Measurements from ENCODE around the gene FARSA. TPM values are rescaled to one million over a fixed set of nuclear protein-coding genes. Genes with fewer than 3 reads are reported as not detected.

FARSA gene
- polyA plus RNA-seq, 1 donor (not counting 4 experiments of a cell fraction or from before 2014, with no cell fraction given), result 30.9 TPM

GRCh38 chr19:12899891-12900518 lies 33.5 kb downstream of the FARSA start:
- H3K4me2 ChIP-seq (ENCODE audit: control insufficient read depth, extremely low read depth, insufficient read depth, low read depth, low read length), result no peak overlapping the region
- H3K79me2 ChIP-seq (ENCODE audit: control insufficient read depth, insufficient read depth, low read length), result no peaks in the 10 kb centered on the region
- H3K27ac ChIP-seq (ENCODE audit: control insufficient read depth, insufficient read depth, low read length), result no peak overlapping the region
- no peak overlapping the region for H3K4me3 ChIP-seq (ENCODE audit: control insufficient read depth in 2 of 3, extremely low read depth in 1 of 3, insufficient read depth in 2 of 3, low read depth in 1 of 3, low read length in 3 of 3)
- FAIRE-seq, result no peak
- H3K9me3 ChIP-seq (ENCODE audit: control insufficient read depth, low read depth, low read length), result no peaks in the 10 kb centered on the region
- H3K9ac ChIP-seq (ENCODE audit: control insufficient read depth, extremely low read depth, insufficient read depth, low read length), result no peak overlapping the region
- no peak for DNase-seq (ENCODE audit: low read depth, low spot score)
- dilution Hi-C loops (cut with MboI; ENCODE audit: extremely low pct_ligation_motif_present, low sequenced_read_pairs), result no loop called here
- no peaks in the 10 kb centered on the region for H3K27me3 ChIP-seq (ENCODE audit: control insufficient read depth, extremely low read depth, insufficient read depth, low read length)
- no peaks in the 10 kb centered on the region for H3K4me1 ChIP-seq (ENCODE audit: control insufficient read depth, extremely low read depth, insufficient read depth, low read length)
- peaks cover 5 to 10% of the 10 kb centered on the region in 2 experiments for H3K36me3 ChIP-seq (ENCODE audit: control insufficient read depth in 2 of 2, extremely low read depth in 1 of 2, insufficient read depth in 2 of 2, low read length in 2 of 2)
- TF ChIP-seq, protein P1, sequence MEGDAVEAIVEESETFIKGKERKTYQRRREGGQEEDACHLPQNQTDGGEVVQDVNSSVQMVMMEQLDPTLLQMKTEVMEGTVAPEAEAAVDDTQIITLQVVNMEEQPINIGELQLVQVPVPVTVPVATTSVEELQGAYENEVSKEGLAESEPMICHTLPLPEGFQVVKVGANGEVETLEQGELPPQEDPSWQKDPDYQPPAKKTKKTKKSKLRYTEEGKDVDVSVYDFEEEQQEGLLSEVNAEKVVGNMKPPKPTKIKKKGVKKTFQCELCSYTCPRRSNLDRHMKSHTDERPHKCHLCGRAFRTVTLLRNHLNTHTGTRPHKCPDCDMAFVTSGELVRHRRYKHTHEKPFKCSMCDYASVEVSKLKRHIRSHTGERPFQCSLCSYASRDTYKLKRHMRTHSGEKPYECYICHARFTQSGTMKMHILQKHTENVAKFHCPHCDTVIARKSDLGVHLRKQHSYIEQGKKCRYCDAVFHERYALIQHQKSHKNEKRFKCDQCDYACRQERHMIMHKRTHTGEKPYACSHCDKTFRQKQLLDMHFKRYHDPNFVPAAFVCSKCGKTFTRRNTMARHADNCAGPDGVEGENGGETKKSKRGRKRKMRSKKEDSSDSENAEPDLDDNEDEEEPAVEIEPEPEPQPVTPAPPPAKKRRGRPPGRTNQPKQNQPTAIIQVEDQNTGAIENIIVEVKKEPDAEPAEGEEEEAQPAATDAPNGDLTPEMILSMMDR (optimal IDR thresholded peaks at IDR 0.05 in 1 of 3, IDR thresholded peaks at IDR 0.05 in 1 of 3, conservative IDR thresholded peaks at IDR 0.05 in 1 of 3; ENCODE audit: extremely low read depth in 1 of 3, insufficient read depth in 2 of 3, low read length in 3 of 3), result no peak
- TF ChIP-seq EZH2 (IDR thresholded peaks at IDR 0.05; ENCODE audit: low read length), result no peak
- H4K20me1 ChIP-seq (ENCODE audit: control insufficient read depth, extremely low read depth, insufficient read depth, low read length), result no peaks in the 10 kb centered on the region
- H2AFZ ChIP-seq (ENCODE audit: control insufficient read depth, low read length), result no peak overlapping the region
- no peaks in the 10 kb centered on the region for H3K9me1 ChIP-seq (ENCODE audit: control insufficient read depth, extremely low read depth, insufficient read depth, low read length)

DNA sequence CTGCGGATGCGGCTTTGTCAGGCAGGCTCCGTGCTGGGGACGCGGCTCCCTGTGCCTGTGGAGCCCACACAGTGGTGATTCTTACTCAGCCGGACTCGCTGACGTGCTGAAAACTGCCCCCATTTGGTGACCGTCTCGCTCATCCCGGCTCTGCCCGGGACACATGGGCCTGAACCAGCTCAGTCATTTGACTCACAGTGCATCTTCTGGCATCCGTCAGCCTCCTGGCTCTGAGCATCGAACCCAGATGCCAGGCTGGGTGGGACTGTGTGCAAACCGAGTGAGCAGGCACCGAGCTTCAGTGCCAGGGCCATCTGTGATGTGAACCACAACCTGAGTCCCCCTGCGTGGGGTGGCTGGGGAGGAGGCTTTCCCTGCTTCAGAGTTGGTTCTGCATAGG lies 37.1 kb downstream of the FARSA start:
- H3K9me3 ChIP-seq (ENCODE audit: control insufficient read depth, low read depth, low read length), result no peaks in the 10 kb centered on the region
- FAIRE-seq (no peak), DNase-seq (ENCODE audit: low read depth, low spot score) (no peak)
- H3K9ac ChIP-seq (ENCODE audit: control insufficient read depth, extremely low read depth, insufficient read depth, low read length), result no peak overlapping the region
- no peak for TF ChIP-seq EZH2 (IDR thresholded peaks at IDR 0.05; ENCODE audit: low read length)
- TF ChIP-seq, protein P1 (optimal IDR thresholded peaks at IDR 0.05 in 1 of 3, IDR thresholded peaks at IDR 0.05 in 1 of 3, conservative IDR thresholded peaks at IDR 0.05 in 1 of 3; ENCODE audit: extremely low read depth in 1 of 3, insufficient read depth in 2 of 3, low read length in 3 of 3), result no peak
- no peaks in the 10 kb centered on the region for H3K27me3 ChIP-seq (ENCODE audit: control insufficient read depth, extremely low read depth, insufficient read depth, low read length)
- H3K79me2 ChIP-seq (ENCODE audit: control insufficient read depth, insufficient read depth, low read length), result peaks cover 6% of the 10 kb centered on the region
- H3K4me2 ChIP-seq (ENCODE audit: control insufficient read depth, extremely low read depth, insufficient read depth, low read depth, low read length), result no peak overlapping the region
- H3K27ac ChIP-seq (ENCODE audit: control insufficient read depth, insufficient read depth, low read length), result no peak overlapping the region
- dilution Hi-C loops (cut with MboI; ENCODE audit: extremely low pct_ligation_motif_present, low sequenced_read_pairs), result no loop called here
- no peaks in the 10 kb centered on the region for H3K9me1 ChIP-seq (ENCODE audit: control insufficient read depth, extremely low read depth, insufficient read depth, low read length)
- no peaks in the 10 kb centered on the region for H4K20me1 ChIP-seq (ENCODE audit: control insufficient read depth, extremely low read depth, insufficient read depth, low read length)
- H2AFZ ChIP-seq (ENCODE audit: control insufficient read depth, low read length), result no peak overlapping the region
- no peak overlapping the region for H3K4me3 ChIP-seq (ENCODE audit: control insufficient read depth in 2 of 3, extremely low read depth in 1 of 3, insufficient read depth in 2 of 3, low read depth in 1 of 3, low read length in 3 of 3)
- H3K4me1 ChIP-seq (ENCODE audit: control insufficient read depth, extremely low read depth, insufficient read depth, low read length), result peaks cover 7% of the 10 kb centered on the region
- H3K36me3 ChIP-seq (ENCODE audit: control insufficient read depth in 2 of 2, extremely low read depth in 1 of 2, insufficient read depth in 2 of 2, low read length in 2 of 2), result peaks cover 12 to 20% of the 10 kb centered on the region in 2 experiments
